Activated CD4-positive, CD25-positive, alpha-beta regulatory T cell treated with anti-CD3 and anti-CD28 coated beads, Interleukin-2, amount 50 U/mL, for 72 hours (primary cell): Measurements from ENCODE around the gene COX7A2L.
"Not testable (repeated sequence)": the region's sequence is repeated elsewhere in the genome, so short reads cannot be mapped to it uniquely, and the experiment has no call there.

Experiments
- DNase-seq: peaks from one replicate; pipeline ENCODE4 v3.0.0; 2021

The COX7A2L gene

DNA sequence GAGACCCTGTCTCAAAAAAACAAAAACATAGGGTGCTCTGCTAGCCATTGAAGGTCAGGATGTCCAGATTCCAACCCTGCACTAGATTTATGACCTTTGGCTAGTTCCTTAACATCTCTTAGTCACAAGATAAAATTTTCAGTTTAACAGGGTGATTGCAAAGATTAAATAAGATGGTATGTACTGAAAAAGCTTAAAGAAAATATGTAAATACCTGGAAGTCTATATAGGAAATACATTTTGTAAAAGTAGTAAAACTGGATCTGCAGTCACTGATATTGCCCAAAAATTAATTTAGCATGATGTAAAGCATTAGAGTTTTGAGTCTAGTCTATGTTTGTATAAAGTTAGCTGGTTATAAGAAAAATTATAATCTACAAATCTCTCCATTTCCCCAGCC is 5.4 kb upstream of the COX7A2L start:
- DNase-seq, result no peak

DNA sequence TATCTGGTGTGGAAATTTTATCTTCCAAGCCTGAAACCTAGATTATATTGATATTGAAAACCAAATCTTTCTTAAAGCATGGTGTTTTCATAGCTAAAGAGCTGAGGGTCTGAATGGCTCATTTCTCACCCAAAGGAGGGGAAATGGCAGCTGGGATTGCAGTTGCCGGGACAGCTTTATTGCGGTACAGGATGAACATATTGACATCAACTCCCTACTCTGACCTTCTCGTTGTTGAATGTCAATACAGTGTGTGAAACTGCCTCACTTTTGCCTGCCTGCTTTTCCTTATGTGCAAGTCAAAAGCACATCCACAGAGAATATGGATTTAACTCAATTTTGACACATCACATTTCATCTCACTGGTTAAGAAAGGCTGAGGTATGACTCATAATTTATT is 3.6 kb upstream of the COX7A2L start:
- DNase-seq, result no peak

DNA sequence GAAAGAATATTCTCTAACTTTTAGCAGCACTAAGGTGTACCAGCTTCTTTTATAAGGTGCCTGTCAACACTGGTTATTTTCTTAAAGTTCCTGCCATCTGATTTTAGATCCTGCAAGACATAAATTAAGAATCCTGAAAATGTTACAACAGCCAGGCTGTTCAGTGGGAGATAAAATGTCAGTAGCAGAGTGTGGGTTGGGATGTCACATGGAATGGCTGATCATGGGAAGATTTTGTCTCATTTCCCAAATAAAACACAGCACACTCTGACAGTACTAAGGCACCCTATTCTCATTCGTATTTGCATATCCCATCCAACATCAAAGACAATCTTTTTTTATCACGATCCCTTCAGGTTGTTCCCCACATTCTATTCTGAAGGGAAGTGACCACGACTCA is 2.4 kb upstream of the COX7A2L start:
- no peak for DNase-seq

DNA sequence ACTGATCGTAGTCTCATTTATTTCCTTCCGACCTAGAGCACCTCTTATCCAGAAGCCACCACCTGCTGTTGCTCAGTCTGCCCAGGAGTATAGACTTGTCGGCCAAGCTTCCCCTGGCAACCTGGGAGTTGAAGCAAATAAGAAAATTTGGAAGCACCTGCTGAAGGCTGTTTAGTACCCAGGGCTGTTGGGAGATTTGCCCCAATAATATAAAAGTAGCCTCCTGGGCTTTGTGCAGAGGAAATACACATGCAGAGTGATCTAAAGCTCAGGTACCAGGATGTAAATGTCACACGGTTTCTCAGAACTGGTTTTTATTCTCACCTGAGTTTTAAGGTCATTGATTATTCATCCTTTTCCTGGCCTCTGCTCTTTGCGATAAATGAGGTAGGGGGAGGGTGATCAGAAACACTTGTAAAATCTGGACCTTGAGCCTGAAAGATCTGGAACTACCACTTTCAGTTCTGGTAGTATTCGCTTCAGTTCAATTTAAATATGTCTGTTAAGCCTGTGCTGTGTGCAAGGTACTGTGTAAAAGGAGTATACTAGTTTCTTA is 789 bp upstream of the COX7A2L start:
- no peak for DNase-seq

DNA sequence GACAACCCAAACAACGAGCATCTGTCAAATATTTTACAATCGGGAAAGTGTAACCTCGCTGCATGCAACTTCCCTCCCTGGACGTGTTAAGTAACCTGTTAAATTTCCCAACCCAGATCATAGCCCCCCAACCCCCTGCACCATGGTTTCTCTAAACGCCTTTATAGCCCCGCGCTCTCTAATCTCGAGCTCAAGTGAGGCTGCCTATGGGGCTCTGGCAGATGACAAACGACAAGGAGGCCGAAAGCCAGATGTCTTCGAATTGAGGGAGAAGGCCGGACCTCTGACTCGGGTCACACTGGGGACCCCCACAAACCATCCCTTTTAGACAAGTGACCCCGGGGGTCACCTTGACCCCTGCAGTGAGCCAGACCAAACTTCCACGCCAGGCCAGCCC is 526 bp downstream of the COX7A2L start:
- no peak for DNase-seq

DNA sequence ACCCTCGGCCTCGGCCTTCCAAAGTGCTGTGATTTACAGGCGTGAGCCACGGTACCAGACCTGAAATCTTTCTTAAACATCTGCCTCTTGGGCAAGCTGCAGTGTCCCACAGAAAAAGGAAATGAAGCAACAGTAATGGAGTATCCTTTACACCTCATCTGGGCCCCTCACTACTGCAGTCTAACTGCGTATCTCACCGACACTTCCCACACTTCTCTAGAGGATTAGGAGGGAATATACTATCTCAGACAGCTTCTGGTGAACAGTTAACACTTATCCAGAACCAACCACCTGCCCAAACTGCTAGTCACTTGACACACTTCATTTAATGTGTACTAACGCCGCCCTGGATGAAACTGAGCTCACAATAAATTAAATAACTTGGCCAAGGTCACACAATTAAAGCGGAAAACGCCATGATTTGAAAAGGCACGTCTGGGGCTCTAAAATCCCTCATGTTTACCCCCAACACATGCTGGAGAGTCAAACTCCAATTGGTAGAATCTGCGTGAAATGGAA is 993 bp downstream of the COX7A2L start:
- no peak for DNase-seq

DNA sequence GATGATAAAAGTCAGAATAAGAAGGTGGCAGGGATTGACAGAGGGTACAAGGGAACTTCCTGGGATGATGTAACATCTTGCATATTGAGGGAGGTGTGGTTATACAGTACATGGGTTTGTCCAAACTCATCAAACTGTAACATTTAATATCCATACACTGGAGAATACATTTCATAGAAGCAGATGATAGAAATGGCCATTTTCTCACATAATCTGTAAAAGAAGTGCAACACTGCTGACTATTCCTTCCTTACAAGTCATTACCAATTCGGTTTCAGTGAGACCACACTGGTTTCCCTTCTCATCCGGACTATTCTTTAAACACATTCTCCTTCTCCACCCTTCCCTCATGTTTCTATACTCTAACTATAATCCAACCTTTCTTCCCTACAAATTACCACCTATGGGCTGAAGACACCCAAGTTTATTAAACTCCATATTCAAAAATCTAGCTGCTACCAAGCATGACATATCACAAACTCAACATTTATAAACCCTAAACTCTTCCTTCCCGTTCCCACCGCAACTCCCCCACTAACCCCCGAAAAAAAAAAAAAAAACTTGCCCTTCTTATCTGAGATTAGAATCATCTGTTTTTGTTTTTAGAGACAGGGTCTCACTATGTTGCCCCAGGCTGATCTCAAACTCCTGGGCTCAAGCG is 1.6 kb downstream of the COX7A2L start:
- DNase-seq, result no peak

DNA sequence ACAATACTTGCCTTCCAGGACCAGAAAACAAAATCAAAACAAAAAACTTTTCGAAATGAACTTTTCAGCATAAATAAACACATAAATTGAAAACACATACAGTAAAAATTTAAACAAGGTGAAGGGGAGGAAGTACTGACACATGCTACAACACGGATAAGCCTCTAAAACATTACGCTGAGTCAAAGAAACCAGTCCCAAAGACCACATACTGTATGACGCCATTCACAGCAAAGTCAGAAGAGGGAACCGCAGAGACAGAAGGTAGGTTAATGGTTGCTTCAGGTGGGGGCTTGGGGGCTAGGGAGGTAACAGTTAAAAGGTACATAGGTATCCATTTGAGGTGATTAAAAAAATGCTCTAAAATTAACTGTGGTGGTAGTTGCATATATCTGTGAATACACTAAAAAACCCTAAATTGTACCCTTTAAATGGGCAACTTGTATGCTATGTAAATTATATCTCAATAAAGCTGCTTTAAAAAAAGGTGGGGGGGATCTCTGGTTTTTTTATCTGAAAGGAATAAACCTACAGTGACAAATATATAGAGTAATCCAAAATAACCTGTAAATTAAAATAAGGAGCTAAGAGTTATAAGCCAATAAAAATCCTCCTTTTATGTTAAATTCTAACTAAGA is 7.1 kb downstream of the COX7A2L start:
- DNase-seq, result no peak

DNA sequence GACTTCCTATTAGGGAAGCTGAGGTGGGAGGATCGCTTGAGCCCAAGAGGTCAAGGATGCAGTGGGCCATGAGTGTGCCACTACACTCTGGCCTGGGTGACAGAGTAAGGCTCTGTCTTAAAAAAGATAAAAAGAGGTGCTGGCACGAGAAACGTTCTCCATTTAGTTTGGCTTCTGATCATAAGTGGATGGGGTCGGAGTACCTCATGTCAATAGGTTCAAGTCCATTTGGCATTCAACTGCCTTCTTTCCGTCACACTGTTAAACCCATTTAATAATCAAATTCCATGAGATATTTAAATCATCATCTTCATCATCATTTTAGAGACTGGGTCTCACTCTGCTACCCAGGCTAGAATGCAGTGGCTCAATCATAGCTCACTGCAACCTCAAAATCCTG is 9.2 kb downstream of the COX7A2L start:
- DNase-seq, result no peak

DNA sequence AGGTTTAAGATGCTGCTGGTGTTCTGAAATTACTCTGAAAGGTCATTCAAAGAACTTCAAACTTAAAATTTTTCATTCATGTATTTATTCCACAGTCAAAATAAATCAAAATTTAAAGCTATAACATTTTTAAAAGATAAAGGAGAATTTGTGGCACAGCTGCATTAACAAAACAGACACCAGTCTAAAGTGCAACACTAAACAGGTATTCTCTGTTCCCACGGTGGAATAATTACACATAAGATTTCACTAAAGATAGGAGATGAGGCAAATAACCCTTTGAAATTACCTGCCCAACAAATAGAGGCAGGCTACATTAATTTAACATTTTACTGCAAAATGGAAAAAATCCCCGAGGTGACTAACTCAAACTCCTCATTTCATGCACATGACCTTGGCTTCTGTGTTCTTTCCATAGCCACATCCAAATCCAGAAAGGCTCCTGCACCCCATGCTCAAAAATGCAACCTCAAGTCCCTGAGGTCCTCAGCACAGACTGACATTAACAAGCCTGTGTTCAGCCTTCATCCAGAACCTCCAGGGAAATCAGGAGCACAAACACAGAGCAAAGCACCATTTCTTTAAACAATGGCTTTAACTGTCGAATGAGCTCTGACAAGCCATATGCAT is 10.5 kb downstream of the COX7A2L start:
- DNase-seq, result no peak

DNA sequence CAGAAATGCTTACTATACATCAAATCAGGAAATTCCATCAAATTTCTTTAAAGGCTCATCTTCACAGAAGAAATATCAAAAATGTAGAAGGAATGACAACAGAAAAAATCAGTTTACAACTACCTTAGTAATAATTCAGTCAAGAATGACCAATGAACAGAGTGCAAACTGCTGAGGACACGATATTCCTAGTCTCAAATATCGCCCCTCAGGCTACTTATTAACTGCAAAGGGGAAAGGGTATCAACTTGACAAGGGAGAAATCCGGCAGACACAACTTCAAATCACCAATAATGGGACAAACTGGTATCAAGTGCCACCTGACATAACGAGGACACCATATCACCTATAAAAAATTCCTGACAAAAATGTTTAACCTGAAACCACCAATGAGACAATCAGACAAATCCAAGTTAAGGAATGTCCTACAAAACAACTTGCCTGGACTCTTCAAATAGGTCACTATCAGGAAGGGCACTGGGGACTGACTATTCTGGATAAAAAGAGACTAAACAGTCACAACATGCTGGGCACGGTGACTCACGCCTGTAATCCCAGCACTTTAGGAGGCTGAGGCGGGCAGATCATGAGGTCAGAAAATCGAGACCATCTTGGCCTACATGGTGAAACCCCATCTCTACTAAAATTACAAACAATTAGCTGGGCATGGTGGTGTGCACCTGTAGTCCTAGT is 12.8 kb downstream of the COX7A2L start:
- no peak for DNase-seq

DNA sequence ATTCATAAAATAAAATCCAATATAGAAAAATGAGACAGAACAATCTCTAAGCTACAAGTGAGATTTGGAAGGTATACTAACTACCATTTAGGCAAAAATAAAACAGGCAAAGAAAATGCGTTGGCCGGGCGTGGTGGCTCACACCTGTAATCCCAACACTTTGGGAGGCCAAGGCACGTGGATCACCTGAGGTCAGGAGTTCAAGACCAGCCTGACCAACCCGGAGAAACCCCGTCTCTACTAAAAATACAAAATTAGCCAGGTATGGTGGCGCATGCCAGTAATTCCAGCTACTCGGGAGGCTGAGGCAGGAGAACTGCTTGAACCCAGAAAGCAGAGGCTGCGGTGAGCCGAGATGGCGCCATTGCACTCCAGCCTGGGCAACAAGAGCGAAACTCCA is 13.5 kb downstream of the COX7A2L start:
- DNase-seq, result not testable (repeated sequence)

DNA sequence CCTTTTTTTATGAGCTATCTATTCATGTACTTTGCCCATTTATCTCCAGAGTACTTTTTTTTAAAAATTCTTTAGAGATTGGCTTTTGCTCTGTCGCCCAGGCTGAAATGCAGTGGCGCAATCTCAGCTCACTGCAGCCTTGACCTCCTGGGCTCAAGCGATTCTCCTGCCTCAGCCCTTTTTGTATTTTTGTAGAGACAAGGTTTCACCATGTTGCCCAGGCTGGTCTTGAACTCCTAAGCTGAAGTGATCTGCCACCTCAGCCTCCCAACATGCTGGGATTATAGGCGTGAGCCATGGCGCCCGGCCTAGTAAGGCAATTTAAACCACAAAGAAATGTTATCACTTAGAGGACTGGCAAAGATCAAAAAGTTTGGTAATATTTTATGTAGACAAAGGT is 14.2 kb downstream of the COX7A2L start:
- not testable (repeated sequence) for DNase-seq

DNA sequence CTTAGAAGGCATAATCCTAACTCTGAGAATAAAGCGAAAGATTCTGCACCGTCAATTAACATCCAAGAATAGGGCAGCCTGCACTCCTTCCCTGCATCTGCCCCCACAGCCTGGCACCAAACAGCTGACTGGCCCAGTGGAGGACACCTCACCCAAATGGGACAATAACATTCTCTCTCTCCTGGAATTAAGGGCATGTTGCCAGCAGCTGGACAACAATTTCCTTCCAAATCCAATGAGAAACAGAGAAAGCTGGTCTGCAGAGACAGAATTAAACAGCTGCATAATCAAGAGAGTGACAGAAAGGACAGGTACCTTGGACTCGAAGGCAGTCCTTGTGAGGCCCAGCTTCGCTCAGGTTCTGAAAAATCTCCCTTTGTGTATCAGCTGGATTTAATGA is 15.0 kb downstream of the COX7A2L start:
- no peak for DNase-seq

DNA sequence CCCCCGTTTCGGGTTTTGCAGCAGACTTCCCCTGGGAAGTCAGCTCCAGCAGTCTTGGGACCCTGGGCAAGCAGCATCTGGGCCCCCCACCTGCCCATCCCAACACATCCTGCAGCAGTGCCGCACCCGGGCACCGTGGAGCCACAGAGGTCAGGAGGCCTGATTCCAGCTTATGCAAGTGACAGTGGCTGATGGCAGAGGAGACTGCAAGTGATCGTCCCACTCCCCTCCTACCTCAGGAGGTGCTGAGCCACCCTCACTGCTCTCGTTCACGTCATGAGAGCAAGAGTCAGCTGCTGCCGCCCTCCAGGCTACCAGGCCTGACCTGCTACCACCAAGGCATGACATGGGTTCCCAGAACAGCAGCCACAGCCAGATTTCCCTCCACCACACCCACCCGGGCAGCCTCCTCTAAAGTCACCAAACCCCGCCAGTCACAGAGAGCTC is 18.2 kb downstream of the COX7A2L start:
- DNase-seq, result no peak

DNA sequence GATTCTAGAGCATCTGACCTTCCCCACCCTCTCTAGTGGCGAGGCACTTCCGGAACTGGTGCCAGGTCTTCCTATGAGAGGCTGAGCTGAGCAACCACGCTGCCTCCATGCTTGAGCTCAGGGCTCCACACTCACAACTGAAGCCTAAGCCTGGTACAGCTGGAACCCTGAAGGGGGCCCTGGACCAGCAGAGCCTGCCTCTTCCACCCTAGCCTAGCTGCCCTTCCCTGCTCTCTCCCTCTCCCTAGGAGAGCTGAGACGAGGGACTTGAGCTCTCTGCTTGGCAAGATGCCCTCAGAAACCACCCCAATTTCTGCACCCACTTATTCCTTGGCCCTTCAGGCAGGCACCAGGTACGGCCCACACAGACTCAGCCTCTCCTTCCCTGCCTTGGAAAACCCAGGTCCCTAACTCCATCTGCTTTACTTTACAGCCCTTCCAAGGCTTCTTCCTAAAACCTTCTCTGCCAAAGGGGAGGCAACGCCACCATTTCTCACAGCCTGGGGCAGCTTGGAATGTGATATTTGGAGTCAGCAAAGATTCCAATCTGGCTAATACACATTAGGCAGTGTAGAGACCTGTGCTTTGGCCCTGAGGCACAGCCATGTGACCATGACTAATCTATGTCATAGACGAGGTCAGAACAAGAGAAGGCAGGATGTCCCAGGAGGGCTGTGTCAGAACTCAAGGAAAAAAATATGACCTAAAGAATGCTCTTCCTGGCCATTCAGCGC is 18.8 kb downstream of the COX7A2L start:
- DNase-seq, result no peak

DNA sequence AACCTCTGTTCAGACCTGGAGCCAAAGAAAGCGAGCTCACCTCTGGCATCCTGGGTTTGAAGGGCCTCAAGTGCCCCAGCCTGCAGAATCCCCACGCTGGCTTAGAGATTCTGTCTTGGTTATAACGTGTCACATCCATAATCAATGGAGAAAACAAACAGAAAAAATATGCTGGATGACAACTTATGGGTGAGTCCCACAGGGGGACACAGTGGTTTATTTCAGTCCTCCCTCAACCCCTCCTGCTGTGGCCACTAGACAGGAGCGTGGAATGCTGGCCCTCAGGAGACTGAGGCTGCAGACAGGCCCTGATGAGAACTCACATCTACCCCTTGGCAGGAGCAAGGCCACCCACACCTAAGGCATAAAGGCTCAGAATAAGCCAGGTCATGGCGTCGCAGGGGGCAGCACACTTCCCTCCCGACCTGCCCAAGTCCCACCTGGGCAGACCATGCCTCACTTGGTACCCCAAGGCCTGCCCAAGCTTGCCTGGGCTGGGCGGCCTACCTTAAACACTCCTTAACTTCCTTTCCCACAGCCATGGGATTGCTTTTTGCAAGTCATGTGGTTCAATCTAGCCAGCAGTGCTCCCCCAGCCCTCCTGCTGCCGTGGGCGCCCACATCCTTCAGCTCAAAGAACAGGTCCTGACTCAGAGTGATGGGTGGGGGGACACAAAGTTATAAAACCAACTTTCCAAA is 19.9 kb downstream of the COX7A2L start:
- DNase-seq, result no peak

DNA sequence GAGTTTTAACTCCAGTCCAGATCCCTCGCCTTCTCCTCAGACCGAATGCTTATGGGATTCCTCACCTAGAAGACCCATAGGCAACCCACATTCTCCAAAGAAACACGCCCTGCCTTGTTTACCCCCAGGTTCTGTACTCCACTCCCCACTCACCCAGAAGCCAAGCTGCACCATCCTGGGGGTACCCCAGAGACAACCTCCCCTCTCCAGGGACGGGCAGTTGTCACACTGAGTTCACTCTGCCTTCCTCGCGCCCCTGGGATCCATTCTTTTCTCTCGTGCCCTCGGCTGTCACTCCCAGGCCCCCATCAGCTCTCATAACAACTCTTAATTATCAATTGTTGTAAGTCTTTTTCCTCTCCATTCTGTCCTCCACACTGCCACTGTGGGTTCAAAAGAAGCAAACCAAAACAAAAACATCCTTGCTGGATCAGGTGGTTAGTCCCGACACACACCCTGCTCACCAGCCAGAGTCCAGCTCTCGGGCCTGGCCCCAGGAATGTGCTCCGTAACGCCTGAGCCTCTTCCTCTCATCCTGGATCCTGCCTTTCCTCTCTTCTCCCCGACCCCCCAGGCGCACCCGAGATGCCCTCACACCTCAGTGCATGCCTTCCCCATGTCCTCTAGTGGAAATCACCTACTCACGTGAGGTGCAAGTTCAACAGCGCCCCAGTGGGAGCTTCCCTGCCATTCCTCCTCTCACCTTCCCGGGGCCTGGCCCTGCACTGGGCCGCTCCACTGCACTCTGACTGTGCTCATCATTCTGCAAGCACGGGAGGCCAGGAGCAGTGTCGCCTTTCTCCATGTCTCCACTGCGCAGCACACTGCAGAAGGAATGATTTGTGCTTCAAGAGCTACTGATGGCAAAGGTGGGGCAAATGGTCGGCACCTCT is 20.7 kb downstream of the COX7A2L start:
- no peak for DNase-seq

DNA sequence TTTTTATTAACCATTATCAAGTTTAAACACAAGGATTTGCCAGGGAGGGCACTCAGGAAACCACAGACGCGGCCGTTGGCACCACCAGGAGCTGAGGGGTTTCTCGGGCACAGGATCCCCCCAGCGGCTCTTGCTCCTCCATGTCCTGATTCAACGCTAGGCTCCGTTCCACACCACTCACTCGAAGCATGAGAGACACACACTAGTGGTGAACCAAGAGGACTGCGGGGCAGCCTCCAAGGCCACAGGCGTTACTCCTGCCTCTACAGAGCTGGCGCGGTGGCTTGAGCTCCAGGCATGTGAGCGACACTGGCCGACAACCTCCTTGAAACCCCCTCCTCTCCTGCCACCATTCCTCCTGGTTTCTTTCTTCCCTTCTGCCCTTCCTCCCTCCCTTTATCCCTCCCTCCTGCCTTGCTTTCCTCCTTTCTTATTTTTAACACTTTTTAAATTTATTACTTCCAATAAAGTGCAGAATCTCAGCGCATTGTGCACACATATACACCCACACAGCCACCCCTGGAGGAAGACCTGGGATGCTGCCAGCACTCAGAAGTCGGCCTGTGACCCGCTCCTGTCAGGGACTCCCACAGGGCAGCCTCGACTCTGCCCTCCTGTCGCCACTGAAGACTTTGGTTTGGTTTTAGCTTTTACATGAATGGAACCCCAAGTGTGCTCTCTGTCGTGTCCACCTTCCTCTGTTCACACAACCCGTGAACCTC is 21.7 kb downstream of the COX7A2L start:
- DNase-seq, result no peak

DNA sequence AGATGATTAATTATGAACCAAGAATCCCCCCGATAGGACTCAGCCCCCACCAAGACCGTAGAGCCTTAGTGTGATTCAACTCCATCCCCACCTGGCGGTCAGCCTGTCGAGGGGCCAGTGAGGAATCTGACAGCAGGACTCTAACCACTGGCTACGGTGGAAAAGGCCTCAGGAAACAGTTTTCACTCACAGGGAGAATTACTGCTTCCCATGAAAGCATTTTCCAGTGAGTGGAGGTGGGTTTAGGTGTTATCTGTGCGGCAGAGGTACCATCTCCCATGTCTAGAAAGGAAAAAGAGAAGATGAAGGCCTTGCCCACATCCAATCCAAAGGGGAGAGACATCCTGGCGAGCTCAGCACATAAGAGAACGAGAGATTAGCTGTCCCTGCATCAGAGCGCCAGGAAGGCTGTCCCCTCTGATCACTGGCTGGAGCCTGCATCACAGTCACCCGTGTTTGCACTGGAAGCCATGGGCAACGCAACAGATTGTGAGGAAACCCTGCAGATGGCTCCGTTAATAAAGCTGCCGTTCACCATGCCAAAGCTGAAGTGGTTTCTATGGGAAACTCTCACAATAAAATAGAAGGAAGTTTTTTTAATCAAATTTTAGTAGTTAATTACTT is 22.3 kb downstream of the COX7A2L start:
- DNase-seq, result no peak
